GM18867 (cell line): ENCODE measurements around the gene IGFBP6.

Source experiments
- ATAC-seq: cut with Tn5 transposase; IDR thresholded peaks from one replicate; pipeline ENCODE4 v1.9.1; 2021; ENCODE audit warnings: mild to moderate bottlenecking, moderate library complexity; ENCODE audit not compliant: unreplicated experiment

IGFBP6 gene

GRCh38 chr12:53115891-53116648 is 18.6 kb downstream of the IGFBP6 start:
- ATAC-seq = no peak

DNA sequence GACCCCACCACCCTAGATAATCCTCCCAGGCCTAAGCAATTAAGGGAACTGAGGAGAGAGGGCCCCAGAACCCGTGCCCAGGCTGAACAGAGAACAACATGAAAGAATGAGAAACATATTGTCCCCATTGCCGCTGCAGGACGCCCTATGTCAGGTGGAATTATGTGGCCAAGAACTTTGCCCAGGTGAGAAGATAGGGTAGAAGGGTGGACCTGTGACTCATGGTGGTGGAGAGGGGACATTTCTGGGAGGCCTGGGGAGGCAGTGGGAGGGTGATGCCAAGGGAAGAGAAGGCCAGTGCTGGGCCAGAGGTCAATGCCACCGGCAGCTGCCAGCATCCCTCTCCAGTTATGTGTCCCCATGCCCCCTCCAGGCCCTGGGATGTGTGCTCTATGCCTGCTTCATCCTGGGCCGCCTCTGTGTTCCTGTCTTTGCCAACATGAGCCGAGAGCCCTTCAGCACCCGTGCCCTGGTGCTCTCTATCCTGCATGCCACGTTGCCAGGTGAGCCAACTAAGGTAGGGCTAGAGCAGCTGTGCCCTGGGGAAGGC is 21.4 kb downstream of the IGFBP6 start:
- ATAC-seq = no peak

- ATAC-seq = no peak
Observed at GRCh38 chr12:53120685-53121525, 23.4 kb downstream of the IGFBP6 start.

- no peak for ATAC-seq
Observed at GRCh38 chr12:53122961-53123468, 25.5 kb downstream of the IGFBP6 start.

DNA sequence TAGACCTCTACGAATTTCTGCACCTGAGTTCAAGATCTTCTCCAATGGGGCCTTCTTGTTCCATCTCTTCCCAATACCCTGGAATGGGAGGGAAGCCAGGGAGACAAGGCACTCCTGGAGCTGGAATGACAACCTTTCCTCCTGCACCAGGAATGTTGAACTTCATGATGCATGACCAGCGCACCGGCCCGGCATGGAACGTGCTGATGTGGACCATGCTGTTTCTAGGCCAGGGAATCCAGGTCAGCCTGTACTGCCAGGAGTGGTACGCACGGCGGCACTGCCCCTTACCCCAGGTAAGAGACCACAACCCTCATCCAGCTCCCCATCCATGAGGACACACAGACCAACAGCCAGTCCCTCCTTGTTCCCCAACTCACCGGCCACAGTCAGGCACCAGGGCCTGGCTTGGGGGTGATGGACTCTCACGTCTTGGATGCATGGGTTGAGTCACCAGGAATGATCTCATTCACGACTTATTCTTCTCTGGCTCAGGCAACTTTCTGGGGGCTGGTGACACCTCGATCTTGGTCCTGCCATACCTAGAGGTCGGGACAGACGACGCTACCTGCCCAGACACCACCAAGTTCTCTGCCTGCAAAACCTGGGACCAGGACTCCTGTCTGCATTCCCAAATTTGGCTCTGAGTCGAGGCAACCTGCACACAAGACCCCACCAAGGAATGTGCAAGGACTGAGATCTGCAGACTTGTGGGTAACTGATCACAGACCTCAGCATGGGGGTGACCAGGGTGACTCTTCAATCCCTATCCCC is 26.3 kb downstream of the IGFBP6 start:
- no peak for ATAC-seq

DNA sequence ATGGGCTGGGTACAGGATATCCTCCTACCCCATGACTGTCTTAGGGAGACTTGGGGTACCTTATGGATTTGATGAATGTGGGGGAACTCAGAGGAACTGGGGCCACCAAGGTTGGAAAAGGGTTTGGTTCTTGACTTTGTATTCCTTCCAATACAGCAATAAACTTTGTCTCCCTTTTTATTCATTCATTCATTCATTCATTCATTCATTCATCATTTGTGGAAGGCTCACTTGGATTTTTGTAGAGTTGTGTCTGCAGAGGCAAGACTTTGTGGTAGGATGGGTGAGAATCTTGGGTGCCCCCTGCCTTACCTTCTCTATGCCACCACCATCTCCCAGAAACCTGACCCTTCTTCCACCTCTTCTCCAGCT is 26.9 kb downstream of the IGFBP6 start:
- ATAC-seq = no peak

GRCh38 chr12:53127169-53127568 is 29.7 kb downstream of the IGFBP6 start:
- no peak for ATAC-seq

- ATAC-seq = no peak
Observed at GRCh38 chr12:53128780-53129569, 31.5 kb downstream of the IGFBP6 start.

- no peak for ATAC-seq
Observed at GRCh38 chr12:53131844-53132243, 34.4 kb downstream of the IGFBP6 start.

- ATAC-seq = no peak
Observed at GRCh38 chr12:53133722-53134121, 36.3 kb downstream of the IGFBP6 start.

- ATAC-seq = no peak
Observed at GRCh38 chr12:53143355-53143754, 45.9 kb downstream of the IGFBP6 start.

DNA sequence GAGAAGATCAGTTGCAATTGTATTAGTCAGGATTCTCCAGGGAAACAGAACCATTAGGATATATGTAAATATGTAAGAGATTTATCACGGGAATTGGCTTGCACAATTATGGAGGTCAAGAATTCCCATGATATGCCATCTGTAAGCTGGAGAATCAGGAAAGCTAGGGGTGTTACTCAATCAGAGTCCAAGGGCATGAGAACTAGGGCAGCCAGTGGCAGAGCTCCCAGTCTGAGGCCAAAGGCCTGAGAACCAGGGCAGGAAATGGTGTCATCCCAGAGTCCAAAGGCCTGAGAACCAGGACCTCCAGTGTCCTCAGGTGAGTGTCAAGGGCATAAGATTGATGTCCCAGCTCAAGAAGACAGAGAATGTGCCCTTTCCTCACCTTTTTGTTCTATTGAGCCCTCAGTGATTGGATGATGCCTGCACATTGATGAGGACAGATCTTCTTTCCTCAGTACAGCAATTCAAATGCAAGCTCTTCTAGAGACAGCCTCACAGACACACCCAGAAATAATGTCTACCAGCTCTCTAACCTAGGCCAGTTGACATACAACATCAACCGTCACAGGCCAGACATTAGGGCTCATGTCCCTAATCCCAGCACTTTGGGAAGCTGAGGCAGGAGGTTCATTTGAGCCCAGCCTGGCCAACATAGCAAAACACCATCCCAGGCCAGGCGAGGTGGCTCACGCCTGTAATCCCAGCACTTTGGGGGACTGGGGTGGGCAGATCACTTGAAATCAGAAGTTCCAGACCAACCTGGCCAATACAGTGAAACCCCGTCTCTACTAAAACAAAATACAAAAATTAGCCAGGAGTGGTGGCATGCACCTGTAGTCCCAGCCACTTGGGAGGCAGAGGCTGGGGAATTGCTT is 48.2 kb downstream of the IGFBP6 start:
- ATAC-seq = no peak

GRCh38 chr12:53147181-53147580 is 49.7 kb downstream of the IGFBP6 start:
- no peak for ATAC-seq

- no peak for ATAC-seq
Observed at GRCh38 chr12:53147653-53148052, 50.2 kb downstream of the IGFBP6 start.

GRCh38 chr12:53151039-53151438 is 53.6 kb downstream of the IGFBP6 start:
- no peak for ATAC-seq
